Neural crest cell (in vitro differentiated cells): ENCODE measurements around the gene CUX1. TPM values are rescaled to one million over a fixed set of nuclear protein-coding genes. Genes with fewer than 3 reads are reported as not detected.
A peak's percentile ranks its signal among the peaks of the same experiment; 100 is the strongest.

Experiments used
- DNase-seq: peaks from one replicate; pipeline ENCODE4 v3.0.0; 2021; ENCODE audit warnings: low read depth, mixed read lengths, low spot score
- H3K27ac Mint-ChIP-seq: one replicate; pipeline ENCODE4 v1.8.0; 2021; ENCODE audit warnings: mild to moderate bottlenecking, mixed read lengths; ENCODE audit not compliant: unreplicated experiment
- H3K27me3 Mint-ChIP-seq: 2 replicates; pipeline ENCODE4 v1.8.0; 2021; ENCODE audit warnings: low read depth, mild to moderate bottlenecking, mixed read lengths
- H3K36me3 Mint-ChIP-seq: 2 replicates; pipeline ENCODE4 v1.8.0; 2021; ENCODE audit warnings: low read depth, mild to moderate bottlenecking, mixed read lengths
- H3K4me1 Mint-ChIP-seq: 2 replicates; pipeline ENCODE4 v1.8.0; 2021; ENCODE audit warnings: mixed read lengths
- H3K4me3 Mint-ChIP-seq: one replicate; pipeline ENCODE4 v1.8.0; 2021; ENCODE audit warnings: mild to moderate bottlenecking, mixed read lengths
- H3K9me3 Mint-ChIP-seq: 2 replicates; pipeline ENCODE4 v1.8.0; 2021; ENCODE audit warnings: mixed read lengths
- CTCF ChIP-seq: fragments of 200-600 bp; sonication (generic); conservative IDR thresholded peaks from 2 replicates; pipeline ENCODE4 v1.5.0; 2021; ENCODE audit warnings: antibody characterized with exemption, mild to moderate bottlenecking
- total RNA-seq: library from RNA; stranded (reverse); gene quantifications from 2 replicates; pipeline ENCODE4 v1.2.1, GENCODE V29; 2021

CUX1 gene
- total RNA-seq, 1 donor from 2014 or later: 60.0 TPM

GRCh38 chr7:102281785-102282184 is 464.4 kb downstream of the CUX1 start:
- H3K27me3 Mint-ChIP-seq: no peaks in the 10 kb centered on the region
- no peak for DNase-seq
- no peaks in the 10 kb centered on the region for H3K9me3 Mint-ChIP-seq
- H3K4me3 Mint-ChIP-seq: no peak overlapping the region
- peaks cover 19% of the 10 kb centered on the region for H3K4me1 Mint-ChIP-seq
- no peak overlapping the region for H3K27ac Mint-ChIP-seq
- no peak for TF ChIP-seq CTCF
- no peaks in the 10 kb centered on the region for H3K36me3 Mint-ChIP-seq

- Mint-ChIP-seq H3K4me3 (peak overlapping the region; percentile 71), H3K4me1 (peaks cover 19% of the 10 kb centered on the region), H3K27me3 (no peaks in the 10 kb centered on the region), H3K36me3 (no peaks in the 10 kb centered on the region), H3K9me3 (no peaks in the 10 kb centered on the region), H3K27ac (no peak overlapping the region)
- TF ChIP-seq CTCF: no peak
- no peak for DNase-seq
Observed at GRCh38 chr7:102282465-102283362, 465.3 kb downstream of the CUX1 start.

- no peaks in the 10 kb centered on the region for H3K9me3 Mint-ChIP-seq
- H3K27me3 Mint-ChIP-seq: no peaks in the 10 kb centered on the region
- peak overlapping the region; percentile 71 for H3K4me3 Mint-ChIP-seq
- no peak for TF ChIP-seq CTCF
- H3K4me1 Mint-ChIP-seq: peaks cover 25% of the 10 kb centered on the region
- H3K36me3 Mint-ChIP-seq: no peaks in the 10 kb centered on the region
- no peak for DNase-seq
- H3K27ac Mint-ChIP-seq: no peak overlapping the region
Observed at GRCh38 chr7:102283477-102284189, 466.2 kb downstream of the CUX1 start.

GRCh38 chr7:102284399-102284798 is 467.0 kb downstream of the CUX1 start:
- peaks cover 23% of the 10 kb centered on the region for H3K4me1 Mint-ChIP-seq
- DNase-seq: no peak
- no peak overlapping the region for H3K27ac Mint-ChIP-seq
- no peak for TF ChIP-seq CTCF
- no peaks in the 10 kb centered on the region for H3K9me3 Mint-ChIP-seq
- no peaks in the 10 kb centered on the region for H3K36me3 Mint-ChIP-seq
- peak overlapping the region; percentile 80 for H3K4me3 Mint-ChIP-seq
- H3K27me3 Mint-ChIP-seq: no peaks in the 10 kb centered on the region

- no peak for TF ChIP-seq CTCF
- Mint-ChIP-seq H3K27ac (no peak overlapping the region), H3K9me3 (no peaks in the 10 kb centered on the region), H3K4me1 (peaks cover 20% of the 10 kb centered on the region), H3K36me3 (no peaks in the 10 kb centered on the region), H3K27me3 (no peaks in the 10 kb centered on the region), H3K4me3 (peak overlapping the region; percentile 80)
- no peak for DNase-seq
Observed at GRCh38 chr7:102284891-102285539, 467.6 kb downstream of the CUX1 start.
